ENCODE results near the gene KCNN3.
A peak's percentile ranks its signal among the peaks of the same experiment; 100 is the strongest.

The KCNN3 gene

GRCh38 chr1:154819628-154820590 is 50.2 kb downstream of the KCNN3 start:
- no peak for DNase-seq

DNA sequence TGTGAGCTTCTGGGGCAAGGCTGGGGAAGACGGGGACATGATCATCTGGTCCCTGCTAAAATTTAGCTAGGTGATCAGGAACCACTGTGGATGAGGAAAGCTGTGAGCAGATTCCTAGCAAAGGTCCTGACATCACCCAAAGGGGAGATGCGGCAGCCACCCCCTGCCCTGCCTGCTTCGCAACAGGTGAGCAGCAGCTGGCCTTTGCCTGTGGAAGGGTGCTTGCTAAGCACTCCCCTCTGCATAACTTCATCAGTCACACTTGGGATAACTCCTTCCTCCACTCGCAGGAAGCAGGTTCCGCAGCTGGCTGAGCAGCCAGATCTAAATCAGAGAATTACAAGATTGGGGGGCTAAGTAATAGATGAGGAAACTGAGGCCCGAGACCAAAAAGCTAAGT is 51.2 kb downstream of the KCNN3 start:
- no peak for DNase-seq

DNA sequence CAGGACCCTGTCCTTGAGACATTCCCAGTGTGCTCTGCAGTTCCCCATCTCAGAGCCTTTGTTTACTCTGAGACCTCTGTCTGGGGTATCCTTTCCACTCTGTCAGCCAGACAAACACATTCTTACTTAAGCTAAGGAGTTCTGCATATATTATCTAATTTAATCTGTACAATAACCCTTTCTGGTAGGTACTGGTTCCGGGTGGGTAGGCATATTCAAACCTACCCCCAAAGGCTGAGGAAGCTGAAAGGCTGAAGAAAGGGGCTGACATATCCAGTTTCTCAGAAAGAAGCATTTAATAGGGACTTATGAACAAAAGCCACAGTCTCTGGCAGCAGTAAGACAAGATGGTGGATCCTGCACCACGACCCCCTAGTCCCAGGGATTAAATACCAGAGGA is 53.1 kb downstream of the KCNN3 start:
- DNase-seq = no peak

- DNase-seq = no peak
These were observed 53.7 kb downstream of the KCNN3 start for GRCh38 chr1:154816369-154816768.

- DNase-seq = no peak
These were observed 56.1 kb downstream of the KCNN3 start for GRCh38 chr1:154813846-154814505.

- DNase-seq = peak in 15 of 56 donors; percentile 5 to 49 (median 29)
These were observed 56.7 kb downstream of the KCNN3 start for GRCh38 chr1:154813300-154813816.

DNA sequence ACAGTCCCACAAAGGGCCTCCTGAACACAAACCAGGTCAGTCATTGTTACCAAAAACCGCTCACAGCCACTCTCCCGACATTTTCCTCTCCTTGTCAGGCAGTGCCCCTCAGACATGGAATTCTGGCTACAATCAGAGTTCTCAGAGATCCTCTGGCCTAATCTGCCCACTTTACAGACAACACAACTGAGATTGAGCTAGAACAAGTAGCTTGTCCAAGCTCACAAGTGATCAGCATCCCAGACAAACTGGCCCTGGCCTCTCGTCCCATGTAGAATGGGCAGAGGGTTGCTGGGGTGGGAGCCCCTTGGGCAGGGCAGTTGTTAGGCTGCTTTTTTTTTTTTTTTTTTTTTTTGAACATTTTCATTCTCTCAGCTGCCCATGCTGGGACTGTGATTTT is 57.2 kb downstream of the KCNN3 start:
- no peak for DNase-seq

DNA sequence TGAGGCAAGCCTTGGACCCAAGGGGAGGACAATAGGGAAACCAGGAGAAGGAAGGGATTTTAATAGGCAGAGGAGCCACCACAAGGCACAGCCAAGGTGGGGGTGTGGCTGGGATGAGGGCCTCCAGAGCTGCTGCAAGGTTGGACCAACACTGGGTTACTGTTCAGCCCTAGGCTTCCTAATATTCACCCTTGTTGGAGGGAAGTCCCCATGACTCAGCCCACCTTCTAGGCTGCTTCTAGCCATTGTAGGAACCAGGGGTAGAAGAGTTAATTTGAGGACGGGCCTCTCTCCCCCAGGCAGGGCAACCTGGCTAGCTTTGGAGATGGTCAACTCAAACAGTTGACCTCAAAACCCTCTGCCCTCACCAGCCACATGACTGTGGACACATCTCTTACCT is 59.5 kb downstream of the KCNN3 start:
- no peak for DNase-seq

GRCh38 chr1:154809436-154810413 is 60.4 kb downstream of the KCNN3 start:
- no peak for DNase-seq

DNA sequence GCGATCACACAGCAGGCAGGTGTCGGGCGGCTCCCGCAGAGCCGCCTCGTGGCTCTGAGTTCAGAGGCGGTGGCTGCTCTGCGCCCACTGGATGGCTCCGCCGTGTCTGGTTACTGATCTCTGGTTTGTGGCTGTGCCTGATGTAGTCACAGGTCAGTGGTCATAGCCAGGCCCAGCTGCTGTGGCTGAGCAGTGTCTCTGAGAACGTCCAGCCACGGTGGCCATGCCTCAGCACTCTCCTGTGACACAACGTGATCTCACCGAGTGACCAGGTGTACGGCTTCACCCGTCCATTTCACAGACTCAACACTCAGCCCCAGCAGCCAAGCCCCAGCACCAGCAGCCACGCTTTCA is 61.2 kb downstream of the KCNN3 start:
- DNase-seq = peak in 1 of 56 donors; percentile 10

DNA sequence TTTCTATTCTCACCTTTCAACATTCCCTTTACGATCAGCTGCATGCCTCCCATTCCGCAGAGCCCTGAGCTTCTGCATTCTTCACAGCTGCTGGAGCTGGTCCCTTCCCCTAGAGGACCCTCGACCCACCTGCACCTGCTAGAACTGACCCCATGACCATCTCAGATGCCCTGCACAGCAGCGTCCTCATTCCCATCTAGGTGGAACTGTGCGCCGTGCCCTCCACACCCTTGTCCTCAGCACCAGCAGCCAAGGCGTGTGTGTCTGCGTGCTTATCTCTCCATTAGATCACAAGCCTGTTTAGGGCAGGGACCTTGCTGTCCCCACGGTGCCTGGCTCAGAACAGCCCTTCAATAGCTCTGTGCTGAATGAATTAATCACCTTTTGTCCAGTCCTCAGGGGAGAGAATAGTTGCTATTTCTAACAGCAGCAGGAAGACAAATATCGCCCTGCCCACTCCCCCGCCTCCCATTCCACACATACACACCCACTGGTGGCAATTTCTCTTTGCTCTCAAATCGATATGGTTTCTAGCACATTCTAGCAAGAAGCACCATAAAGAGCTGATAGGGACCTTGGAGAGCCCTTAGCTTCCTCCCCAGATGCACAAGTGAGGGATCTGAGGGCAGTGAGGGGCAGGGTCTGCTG is 61.7 kb downstream of the KCNN3 start:
- no peak for DNase-seq

DNA sequence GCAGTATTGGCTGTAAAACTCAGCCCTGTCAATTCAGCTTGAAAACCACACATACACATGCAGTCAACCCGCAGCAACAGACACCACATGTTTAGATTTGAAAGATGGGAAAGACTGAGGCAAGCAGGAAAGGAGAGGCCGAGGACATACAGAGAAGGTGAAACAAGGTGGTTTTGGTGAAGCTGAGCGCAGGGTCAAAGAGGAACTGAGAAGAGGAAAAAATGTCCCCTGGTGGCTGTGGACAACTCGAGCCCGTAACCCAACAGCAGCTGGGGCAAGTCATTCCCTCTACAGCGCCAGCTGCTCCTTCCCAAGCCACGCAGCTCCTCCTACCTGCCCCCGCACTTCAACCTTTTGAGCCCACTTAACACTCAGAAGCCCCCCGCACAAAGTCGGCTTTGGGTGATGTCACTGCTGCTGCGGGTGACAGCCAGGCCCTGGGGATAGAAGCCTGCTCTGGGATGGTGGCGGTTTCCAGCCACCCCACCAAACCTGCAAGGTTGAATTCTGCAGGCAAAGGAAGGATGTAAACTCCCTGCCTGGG is 63.0 kb downstream of the KCNN3 start:
- peak in 4 of 56 donors; percentile 16 to 43 (median 22) for DNase-seq

- DNase-seq = no peak
These were observed 63.7 kb downstream of the KCNN3 start for GRCh38 chr1:154806333-154806732.

GRCh38 chr1:154802982-154803920 is 66.8 kb downstream of the KCNN3 start:
- no peak for DNase-seq

GRCh38 chr1:154802336-154802969 is 67.6 kb downstream of the KCNN3 start:
- no peak for DNase-seq

DNA sequence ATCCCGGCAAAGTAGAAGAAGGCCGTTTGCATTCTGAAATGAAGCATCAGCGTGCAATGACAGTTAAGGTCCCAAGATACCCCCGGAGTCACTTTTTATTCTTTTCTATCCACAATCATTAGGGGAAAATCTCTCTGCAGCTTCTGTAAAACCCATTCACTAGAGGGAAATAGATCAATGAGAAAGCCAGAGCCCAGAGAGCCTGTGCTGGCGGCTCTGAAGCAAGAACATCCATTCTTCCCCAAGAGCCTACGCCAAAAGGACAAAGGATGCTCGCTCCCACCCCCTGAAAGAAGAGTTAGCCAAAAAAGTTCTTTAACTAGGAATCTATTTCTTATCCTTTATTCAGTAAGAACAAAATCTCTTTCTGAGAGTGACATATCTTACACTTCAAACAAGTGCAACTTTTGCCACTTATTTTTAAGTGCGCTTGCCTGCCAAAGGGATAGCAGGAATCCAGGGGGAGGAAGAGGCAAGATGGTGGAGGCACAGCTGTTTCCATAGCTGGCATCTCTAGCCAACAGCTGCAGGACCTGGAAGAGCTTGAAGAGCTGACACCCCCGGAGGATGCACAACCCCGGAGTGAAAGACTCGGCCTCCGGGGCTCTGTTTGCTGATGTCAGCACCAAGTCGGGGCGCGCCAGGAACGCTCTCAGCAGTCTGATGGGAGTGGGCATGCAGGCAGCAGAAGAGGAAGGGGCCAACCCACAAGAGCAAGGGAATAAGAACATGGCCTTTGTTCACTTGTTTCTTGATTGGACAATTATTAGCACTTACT is 68.7 kb downstream of the KCNN3 start:
- DNase-seq = no peak

DNA sequence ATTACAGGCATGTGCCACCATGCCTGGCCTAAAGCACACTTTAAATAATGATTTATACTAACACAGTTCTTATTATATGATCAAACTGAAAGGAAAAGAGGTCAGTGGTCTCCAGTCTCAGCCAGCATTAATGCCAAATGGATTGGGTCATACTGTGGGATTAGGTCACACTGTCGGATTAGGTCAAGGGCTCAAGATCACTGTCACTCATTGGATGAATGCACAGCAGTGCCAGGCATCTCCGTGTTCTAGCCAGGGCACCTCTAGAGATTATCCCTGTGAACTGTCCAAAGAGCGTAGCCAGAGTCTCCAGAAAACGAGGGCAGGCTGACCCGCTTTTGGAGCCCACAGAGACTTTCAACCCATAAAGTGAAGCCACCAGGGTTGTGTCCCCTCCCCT is 70.9 kb downstream of the KCNN3 start:
- DNase-seq = no peak

GRCh38 chr1:154798645-154799044 is 71.4 kb downstream of the KCNN3 start:
- no peak for DNase-seq

Measured in amygdala (tissue), 56 donors.